Measurements from ENCODE around the gene PRKAA1. TPM values are rescaled to one million over a fixed set of nuclear protein-coding genes. Genes with fewer than 3 reads are reported as not detected.

Gene PRKAA1
- total and polyA plus RNA-seq, 2 of the 13 experiments (the other 11 are each of a cell fraction or from before 2014, with no cell fraction given), result 36.6 to 58.0 TPM

DNA sequence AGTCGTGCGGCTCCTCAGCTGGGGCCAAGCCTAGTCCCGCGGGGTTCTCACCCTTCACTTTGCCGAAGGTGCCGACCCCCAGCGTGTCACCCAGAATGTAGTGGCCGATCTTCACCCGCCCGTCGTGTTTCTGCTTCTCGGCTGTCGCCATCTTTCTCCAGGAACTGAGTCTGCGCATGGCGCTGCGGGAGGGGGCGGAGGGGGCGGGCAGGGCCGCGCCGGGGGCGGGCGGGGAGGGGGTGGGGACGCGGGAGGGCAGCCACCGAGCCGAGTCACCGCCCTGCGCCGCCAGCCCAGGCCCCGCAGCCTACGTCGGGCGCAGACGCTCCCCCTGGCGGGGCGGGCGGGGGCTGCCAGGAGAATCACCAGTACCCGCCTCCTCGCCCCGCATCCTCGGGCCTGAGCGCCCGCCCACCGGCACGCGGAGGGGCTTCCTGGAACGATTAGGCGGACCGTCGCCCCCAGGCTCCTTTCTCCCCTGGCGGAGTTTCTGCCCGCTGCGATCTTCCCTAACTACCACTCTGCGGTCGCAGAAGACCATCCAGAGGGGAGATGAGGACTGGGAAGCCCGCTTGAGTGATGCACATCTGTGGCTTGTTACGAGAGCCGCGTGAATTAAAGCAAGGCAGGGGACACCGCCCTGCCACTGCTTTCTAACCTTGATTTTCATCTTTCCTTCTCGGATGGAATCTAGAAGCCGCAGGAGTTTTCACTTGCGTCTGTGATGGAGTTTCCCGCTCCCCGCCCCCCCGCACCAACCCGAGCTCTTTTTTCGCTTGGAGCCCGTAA lies at the start of gene PRKAA1 (continued):
- TF ChIP-seq HOXA5 (CRISPR knock-in tag; IDR thresholded peaks at IDR 0.05) (peak; percentile 87), ZFP62 (CRISPR knock-in tag; IDR thresholded peaks at IDR 0.05) (no peak), ZNF337 (CRISPR knock-in tag; IDR thresholded peaks at IDR 0.05; ENCODE audit: borderline replicate concordance, low read depth) (no peak), HNRNPK (IDR thresholded peaks at IDR 0.05; ENCODE audit: low read depth, low read length, poor library complexity, severe bottlenecking) (peak; percentile 6), ZNF264 (CRISPR knock-in tag; IDR thresholded peaks at IDR 0.05) (peak; percentile 43; the same call in 1 of the 2 replicates), NAIF1 (CRISPR knock-in tag; IDR thresholded peaks at IDR 0.05; ENCODE audit: borderline replicate concordance) (0 out of 2 replicates have a peak, but pooled peaks have one; percentile 61), ZSCAN31 (CRISPR knock-in tag; IDR thresholded peaks at IDR 0.05; ENCODE audit: low read depth) (no peak), TEAD3 (CRISPR knock-in tag; optimal IDR thresholded peaks at IDR 0.05; ENCODE audit: borderline replicate concordance) (no peak), BHLHE40 (IDR thresholded peaks at IDR 0.05; ENCODE audit: low read length) (no peak), ZNF678 (CRISPR knock-in tag; IDR thresholded peaks at IDR 0.05) (no peak), JUNB (CRISPR knock-in tag; IDR thresholded peaks at IDR 0.05; ENCODE audit: borderline replicate concordance) (no peak)
- TF ChIP-seq, protein P1, sequence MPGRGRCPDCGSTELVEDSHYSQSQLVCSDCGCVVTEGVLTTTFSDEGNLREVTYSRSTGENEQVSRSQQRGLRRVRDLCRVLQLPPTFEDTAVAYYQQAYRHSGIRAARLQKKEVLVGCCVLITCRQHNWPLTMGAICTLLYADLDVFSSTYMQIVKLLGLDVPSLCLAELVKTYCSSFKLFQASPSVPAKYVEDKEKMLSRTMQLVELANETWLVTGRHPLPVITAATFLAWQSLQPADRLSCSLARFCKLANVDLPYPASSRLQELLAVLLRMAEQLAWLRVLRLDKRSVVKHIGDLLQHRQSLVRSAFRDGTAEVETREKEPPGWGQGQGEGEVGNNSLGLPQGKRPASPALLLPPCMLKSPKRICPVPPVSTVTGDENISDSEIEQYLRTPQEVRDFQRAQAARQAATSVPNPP (CRISPR knock-in tag; IDR thresholded peaks at IDR 0.05), result no peak
- TF ChIP-seq, protein P2, sequence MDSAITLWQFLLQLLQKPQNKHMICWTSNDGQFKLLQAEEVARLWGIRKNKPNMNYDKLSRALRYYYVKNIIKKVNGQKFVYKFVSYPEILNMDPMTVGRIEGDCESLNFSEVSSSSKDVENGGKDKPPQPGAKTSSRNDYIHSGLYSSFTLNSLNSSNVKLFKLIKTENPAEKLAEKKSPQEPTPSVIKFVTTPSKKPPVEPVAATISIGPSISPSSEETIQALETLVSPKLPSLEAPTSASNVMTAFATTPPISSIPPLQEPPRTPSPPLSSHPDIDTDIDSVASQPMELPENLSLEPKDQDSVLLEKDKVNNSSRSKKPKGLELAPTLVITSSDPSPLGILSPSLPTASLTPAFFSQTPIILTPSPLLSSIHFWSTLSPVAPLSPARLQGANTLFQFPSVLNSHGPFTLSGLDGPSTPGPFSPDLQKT (CRISPR knock-in tag; IDR thresholded peaks at IDR 0.05; ENCODE audit: borderline replicate concordance), result no peak
- TF ChIP-seq, protein P3, sequence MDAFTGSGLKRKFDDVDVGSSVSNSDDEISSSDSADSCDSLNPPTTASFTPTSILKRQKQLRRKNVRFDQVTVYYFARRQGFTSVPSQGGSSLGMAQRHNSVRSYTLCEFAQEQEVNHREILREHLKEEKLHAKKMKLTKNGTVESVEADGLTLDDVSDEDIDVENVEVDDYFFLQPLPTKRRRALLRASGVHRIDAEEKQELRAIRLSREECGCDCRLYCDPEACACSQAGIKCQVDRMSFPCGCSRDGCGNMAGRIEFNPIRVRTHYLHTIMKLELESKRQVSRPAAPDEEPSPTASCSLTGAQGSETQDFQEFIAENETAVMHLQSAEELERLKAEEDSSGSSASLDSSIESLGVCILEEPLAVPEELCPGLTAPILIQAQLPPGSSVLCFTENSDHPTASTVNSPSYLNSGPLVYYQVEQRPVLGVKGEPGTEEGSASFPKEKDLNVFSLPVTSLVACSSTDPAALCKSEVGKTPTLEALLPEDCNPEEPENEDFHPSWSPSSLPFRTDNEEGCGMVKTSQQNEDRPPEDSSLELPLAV (CRISPR knock-in tag; conservative IDR thresholded peaks at IDR 0.05; ENCODE audit: low read depth), result no peak
- TF ChIP-seq, protein P4, sequence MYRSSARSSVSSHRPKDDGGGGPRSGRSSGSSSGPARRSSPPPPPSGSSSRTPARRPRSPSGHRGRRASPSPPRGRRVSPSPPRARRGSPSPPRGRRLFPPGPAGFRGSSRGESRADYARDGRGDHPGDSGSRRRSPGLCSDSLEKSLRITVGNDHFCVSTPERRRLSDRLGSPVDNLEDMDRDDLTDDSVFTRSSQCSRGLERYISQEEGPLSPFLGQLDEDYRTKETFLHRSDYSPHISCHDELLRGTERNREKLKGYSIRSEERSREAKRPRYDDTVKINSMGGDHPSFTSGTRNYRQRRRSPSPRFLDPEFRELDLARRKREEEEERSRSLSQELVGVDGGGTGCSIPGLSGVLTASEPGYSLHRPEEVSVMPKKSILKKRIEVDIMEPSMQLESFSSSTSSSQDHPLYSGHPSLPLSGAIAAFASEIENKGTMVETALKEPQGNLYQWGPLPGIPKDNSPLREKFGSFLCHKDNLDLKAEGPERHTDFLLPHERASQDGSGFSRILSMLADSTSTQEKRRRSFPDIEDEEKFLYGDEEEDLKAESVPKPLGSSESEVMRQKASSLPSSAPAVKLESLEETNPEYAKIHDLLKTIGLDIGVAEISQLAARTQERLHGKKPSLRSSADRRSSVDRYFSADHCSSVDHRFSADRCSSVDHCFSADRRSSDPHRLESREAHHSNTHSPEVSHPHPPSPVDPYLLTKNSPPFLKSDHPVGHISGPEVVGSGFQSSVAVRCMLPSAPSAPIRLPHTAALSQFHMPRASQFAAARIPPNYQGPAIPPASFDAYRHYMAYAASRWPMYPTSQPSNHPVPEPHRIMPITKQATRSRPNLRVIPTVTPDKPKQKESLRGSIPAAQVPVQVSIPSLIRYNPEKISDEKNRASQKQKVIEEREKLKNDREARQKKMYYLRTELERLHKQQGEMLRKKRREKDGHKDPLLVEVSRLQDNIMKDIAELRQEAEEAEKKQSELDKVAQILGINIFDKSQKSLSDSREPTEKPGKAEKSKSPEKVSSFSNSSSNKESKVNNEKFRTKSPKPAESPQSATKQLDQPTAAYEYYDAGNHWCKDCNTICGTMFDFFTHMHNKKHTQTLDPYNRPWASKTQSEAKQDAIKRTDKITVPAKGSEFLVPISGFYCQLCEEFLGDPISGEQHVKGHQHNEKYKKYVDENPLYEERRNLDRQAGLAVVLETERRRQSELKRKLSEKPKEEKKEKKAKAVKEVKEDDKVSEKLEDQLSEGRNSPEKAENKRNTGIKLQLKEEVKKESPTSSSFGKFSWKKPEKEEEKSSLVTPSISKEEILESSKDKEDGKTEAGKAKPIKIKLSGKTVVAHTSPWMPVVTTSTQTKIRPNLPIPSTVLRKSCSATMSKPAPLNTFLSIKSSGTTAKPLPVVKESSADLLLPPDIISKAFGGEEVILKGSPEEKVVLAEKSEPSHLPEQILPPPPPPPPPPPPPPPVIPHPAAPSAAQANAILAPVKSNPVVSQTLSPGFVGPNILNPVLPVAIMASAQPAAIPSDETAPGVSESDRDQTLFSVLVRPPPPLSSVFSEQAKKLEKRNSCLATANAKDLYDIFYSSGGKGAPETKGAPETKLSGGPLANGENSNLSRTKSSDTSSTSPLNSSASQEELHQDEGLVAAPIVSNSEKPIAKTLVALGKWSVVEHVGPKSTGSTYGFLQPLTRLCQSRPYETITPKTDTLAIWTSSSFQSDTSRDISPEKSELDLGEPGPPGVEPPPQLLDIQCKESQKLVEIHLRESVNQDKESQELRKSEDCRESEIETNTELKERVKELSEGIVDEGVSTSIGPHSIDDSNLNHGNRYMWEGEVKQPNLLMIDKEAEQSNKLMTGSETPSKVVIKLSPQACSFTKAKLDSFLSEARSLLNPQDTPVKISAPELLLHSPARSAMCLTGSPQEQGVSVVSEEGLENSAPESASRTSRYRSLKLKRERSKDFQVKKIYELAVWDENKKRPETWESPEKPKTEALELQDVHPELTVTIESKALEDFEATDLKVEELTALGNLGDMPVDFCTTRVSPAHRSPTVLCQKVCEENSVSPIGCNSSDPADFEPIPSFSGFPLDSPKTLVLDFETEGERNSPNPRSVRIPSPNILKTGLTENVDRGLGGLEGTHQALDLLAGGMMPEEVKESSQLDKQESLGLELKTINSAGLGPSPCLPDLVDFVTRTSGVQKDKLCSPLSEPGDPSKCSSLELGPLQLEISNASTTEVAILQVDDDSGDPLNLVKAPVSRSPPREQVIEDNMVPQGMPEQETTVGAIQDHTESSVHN (CRISPR knock-in tag; IDR thresholded peaks at IDR 0.05), result no peak

All from HepG2 (cell line).